Left ventricle myocardium inferior (tissue), 1 donor: ENCODE measurements around the gene SH2D6. TPM values are rescaled to one million over a fixed set of nuclear protein-coding genes. Genes with fewer than 3 reads are reported as not detected.

Experiments used
- DNase-seq: peaks from one replicate; pipeline ENCODE4 v3.0.0-alpha.2; 2020
- H3K27ac ChIP-seq: fragments of 200-600 bp; replicated peaks from 2 replicates; pipeline ENCODE4 v1.8.0; 2021
- H3K27me3 ChIP-seq: fragments of 200-600 bp; 2 replicates; pipeline ENCODE4 v1.8.0; 2021; ENCODE audit warnings: low read depth
- H3K36me3 ChIP-seq: fragments of 200-600 bp; 2 replicates; pipeline ENCODE4 v1.8.0; 2021
- H3K4me1 ChIP-seq: fragments of 200-600 bp; 2 replicates; pipeline ENCODE4 v1.8.0; 2021
- H3K4me3 ChIP-seq: fragments of 200-600 bp; 2 replicates; pipeline ENCODE4 v1.8.0; 2021; ENCODE audit warnings: mild to moderate bottlenecking, moderate library complexity
- H3K9me3 ChIP-seq: fragments of 200-600 bp; replicated peaks from 2 replicates; pipeline ENCODE4 v1.8.0; 2021
- CTCF ChIP-seq: fragments of 200-600 bp; IDR thresholded peaks from 2 replicates; pipeline ENCODE4 v1.8.0; 2021; ENCODE audit warnings: antibody characterized with exemption, mild to moderate bottlenecking, borderline replicate concordance
- intact Hi-C: fragments of 100-400 bp; cut with micrococcal nuclease; formaldehyde crosslinking; loops from one replicate; pipeline ENCODE4 v1.11.0; 2022
- total RNA-seq: library from RNA; stranded (reverse); fragmentation: NEBNext Ultra II Directional; extraction: Animal tissue kit (Norgen Biotek cat#: 25700); gene quantifications from one replicate; pipeline ENCODE4 v1.2.1, GENCODE V29; 2021
- donor health status: DM: no; HTN: yes; CAD: no; lungs with severe emphysema.

Gene SH2D6
- total RNA-seq, 1 donor from 2014 or later: not detected

GRCh38 chr2:85394976-85395375 is 23.5 kb upstream of the SH2D6 start:
- no peak overlapping the region for H3K4me3 ChIP-seq
- TF ChIP-seq CTCF: no peak
- intact Hi-C loops: no loop called here

DNA sequence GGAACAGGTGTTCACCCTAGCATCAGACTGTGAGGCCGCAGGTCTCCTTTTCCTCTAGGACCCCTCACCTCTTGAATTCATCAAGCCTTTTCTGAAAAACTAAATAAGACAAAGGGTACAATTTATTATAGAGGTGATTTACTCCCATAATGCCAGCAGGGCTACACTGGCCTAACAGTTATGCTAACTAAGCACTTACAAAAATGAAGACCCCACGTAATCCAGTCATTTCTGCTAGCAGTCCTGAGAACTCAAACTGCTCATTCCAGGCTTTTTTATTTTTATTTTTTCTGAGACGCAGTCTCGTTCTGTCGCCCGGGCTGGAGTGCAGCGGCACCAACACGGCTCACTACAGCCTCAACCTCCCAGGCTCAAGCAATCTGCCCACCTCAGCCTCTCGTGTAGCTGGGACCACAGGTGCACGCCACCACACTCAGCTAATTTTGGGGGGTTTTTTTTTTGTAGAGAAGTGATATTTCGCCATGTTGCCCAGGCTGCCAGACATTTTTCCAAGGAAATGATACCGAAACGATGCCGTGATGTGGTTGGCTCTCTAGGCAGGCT is 22.5 kb upstream of the SH2D6 start:
- no peak overlapping the region for H3K27ac ChIP-seq
- H3K36me3 ChIP-seq: peaks cover 1% of the 10 kb centered on the region
- H3K4me1 ChIP-seq: no peaks in the 10 kb centered on the region
- no peak for TF ChIP-seq CTCF
- no peaks in the 10 kb centered on the region for H3K27me3 ChIP-seq
- no peak overlapping the region for H3K4me3 ChIP-seq
- no peak for DNase-seq
- intact Hi-C loops: no loop called here
- H3K9me3 ChIP-seq: no peaks in the 10 kb centered on the region

More at GRCh38 chr2:85394976-85395375, 23.5 kb upstream of the SH2D6 start:
- no peaks in the 10 kb centered on the region for H3K27me3 ChIP-seq
- H3K9me3 ChIP-seq: no peaks in the 10 kb centered on the region
- H3K36me3 ChIP-seq: peaks cover 10% of the 10 kb centered on the region
- no peaks in the 10 kb centered on the region for H3K4me1 ChIP-seq
- DNase-seq: no peak
- H3K27ac ChIP-seq: no peak overlapping the region

GRCh38 chr2:85396531-85397470 is 21.7 kb upstream of the SH2D6 start:
- Histone ChIP-seq H3K9me3 (no peaks in the 10 kb centered on the region), H3K27ac (no peak overlapping the region), H3K4me3 (no peak overlapping the region), H3K4me1 (no peaks in the 10 kb centered on the region), H3K27me3 (no peaks in the 10 kb centered on the region), H3K36me3 (no peaks in the 10 kb centered on the region)
- no peak for DNase-seq
- intact Hi-C loops: no loop called here
- TF ChIP-seq CTCF: no peak

DNA sequence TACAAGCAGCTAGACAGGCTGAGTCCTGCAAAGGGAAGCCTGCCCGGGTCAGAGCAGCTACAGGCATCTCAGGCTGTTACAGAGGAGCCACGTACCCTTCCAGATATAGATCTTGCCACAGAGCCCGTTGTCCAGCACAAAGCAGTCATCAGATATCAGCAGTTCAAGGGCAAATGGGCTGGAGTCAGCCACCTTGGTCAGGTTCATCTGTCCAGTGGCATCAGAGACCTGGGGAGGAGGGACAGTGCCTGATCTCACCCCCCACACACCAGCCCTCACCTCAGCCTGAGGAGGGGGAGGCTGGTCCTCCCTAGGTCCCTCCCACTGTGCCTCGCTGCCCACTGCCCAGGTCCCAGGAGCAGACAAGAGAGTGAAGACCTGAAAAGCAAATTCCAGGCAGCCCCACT is 20.6 kb upstream of the SH2D6 start:
- intact Hi-C loops: no loop called here
- no peaks in the 10 kb centered on the region for H3K27me3 ChIP-seq
- no peak overlapping the region for H3K4me3 ChIP-seq
- DNase-seq: no peak
- no peak for TF ChIP-seq CTCF
- H3K4me1 ChIP-seq: no peaks in the 10 kb centered on the region
- no peaks in the 10 kb centered on the region for H3K9me3 ChIP-seq
- H3K27ac ChIP-seq: no peak overlapping the region
- H3K36me3 ChIP-seq: no peaks in the 10 kb centered on the region

- Histone ChIP-seq H3K9me3 (peaks cover 6% of the 10 kb centered on the region), H3K4me1 (no peaks in the 10 kb centered on the region), H3K36me3 (no peaks in the 10 kb centered on the region), H3K27ac (no peak overlapping the region), H3K4me3 (no peak overlapping the region), H3K27me3 (no peaks in the 10 kb centered on the region)
- DNase-seq: no peak
- intact Hi-C loops: no loop called here
- no peak for TF ChIP-seq CTCF
Measured at GRCh38 chr2:85398426-85399182, 19.9 kb upstream of the SH2D6 start.
